GM19372 (cell line): ENCODE results near the gene FCN1.

ENCODE experiments used
- ATAC-seq: cut with Tn5 transposase; IDR thresholded peaks from one replicate; pipeline ENCODE4 v1.9.1; 2021; ENCODE audit warnings: mild to moderate bottlenecking, low read depth, moderate library complexity; ENCODE audit not compliant: unreplicated experiment

Gene FCN1

DNA sequence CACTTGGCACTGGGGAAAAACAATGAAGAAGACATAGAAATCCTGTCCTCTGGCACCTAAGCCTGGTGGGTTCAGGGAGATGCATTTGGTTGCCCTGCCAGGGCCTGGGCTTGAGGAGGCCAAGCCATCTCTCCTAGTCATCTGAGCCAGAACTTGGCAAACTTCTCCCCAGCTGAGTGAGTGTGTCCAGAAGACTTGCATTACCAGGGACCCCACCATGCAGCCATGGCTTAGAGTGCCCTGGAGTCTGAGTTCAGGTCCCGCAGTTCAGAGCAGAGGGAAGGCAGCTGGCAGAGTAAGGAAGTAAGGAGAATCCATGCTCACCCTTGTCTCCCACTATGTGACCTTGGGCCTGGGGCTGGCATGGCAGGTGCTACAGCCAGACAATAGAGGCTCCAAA is 37.4 kb upstream of the FCN1 start:
- ATAC-seq, result no peak

DNA sequence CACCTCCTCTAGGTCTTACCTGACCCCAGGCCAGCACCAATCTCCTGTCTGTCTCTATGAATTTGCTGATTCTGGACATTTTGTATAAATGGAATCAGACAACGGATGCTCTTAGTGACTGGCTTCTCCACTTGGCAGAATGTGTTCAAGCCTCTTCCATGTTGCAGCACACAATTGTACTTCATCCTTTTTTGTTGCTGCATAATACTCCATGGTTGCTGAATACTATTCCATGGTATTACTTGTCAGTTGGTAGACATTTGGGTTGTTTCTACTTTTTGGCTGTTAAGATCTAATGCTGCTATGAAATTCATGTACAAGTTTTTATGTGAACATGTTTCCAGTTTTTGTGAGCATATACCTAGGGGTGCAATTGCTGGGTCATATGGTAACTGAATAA is 34.3 kb upstream of the FCN1 start:
- ATAC-seq, result no peak

DNA sequence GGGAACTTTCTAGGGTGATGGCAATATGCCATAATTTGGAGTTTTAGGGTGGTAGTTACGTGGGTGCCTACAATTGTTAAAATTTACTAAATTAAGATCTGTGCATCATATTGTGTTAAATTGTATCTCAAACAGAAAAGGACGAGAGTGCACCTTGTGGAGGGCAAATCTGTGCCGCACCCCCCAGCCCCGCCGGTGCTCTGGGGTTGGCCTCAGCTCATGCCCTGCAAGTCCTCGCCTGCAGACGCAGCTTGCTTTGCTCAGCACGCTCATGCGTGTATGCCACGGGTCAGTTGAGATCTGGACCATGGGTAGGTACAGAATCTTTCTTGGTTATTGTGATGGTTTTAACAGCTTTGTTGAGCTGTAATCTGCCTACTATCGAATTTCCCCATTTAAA is 33.7 kb upstream of the FCN1 start:
- no peak for ATAC-seq

DNA sequence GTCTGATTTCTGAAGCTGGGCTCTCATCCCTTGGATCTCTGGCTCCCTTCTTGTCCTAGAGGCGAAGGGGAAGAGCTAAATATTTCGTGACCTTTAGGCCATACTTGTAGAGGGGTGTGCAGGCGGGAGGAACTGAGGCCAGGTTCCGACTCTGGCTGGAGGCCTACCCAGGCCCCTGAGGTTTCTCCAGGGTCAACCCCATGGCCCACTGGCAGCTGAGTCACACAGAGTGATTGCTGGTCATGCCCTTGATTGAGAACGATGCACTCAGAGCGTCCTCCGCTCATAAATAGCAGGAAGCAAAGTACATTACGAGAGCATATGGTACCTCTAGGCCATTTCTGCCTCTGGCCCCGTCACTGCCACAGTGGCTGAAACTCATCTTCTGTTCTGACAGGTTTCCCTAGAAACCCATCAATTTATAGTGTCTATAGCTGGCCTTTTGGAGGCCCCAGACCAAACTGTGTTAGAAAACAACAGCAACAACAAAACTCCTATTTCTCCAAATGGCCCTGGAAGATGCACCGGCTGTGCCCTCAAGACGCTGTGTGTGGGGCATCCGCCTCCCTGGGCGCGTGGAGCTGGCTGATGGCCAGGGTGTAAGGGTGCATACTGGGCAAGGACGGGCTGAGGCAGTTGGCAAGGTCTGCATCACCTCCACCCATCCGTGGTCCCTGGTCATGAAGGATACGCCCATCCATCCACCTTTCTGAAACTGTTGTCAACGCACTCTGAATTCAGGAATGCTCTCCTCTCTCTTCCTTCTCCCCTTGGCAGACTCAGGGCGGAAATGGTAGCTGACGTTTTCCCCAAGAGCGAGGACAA is 32.9 kb upstream of the FCN1 start:
- no peak for ATAC-seq

DNA sequence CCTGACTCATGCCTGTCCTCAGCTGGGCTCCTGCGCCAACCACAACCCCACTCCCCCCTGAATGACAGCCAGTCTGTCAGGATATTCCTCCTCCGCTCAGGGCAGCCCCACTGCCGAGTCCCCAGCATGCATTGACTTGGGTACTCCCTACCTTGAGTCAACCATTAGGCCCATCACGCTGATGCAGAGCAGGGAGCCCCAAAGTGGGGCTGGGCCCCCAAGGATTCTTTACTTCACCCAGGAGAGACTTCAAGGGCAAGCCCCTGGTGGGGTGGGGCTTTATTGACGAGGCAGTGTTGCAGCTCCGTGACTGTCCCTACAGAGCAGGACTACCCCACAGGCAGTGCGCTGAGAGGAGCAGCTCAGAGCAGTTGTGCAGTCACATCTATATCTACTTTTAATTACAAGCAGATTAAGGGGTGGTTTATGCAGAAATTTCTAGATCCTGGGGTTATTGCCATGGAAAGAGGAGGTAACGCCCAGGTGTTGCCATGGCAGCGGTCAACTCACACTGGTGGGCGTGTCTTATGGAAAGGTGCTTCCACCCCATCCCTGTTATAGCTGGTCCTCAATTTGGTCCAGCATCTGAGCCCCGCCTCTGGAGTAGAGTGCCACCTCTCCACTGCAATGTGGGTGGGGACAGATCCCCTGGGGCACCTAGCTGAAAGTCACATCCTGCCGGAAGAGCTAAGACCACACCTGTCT is 32.1 kb upstream of the FCN1 start:
- ATAC-seq, result no peak

DNA sequence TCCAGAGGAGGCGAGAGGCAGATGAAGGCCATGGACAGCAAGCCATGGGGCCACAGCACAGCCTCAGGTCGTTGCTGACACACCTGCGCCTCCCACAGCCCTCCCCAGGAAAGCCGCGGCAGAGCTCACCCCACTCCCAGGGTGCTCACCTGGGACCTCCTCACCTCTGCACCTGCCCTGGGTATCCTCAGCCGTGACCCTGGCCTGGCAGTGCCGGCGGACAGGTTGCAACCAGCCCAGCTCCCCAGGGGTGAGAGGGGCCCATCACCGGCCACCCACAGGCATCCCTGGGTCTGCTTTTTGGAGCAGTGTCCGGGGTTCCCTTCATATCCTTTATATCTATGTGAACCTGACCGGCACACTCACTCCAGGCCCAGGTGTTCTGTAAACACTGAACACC is 30.4 kb upstream of the FCN1 start:
- ATAC-seq, result no peak

DNA sequence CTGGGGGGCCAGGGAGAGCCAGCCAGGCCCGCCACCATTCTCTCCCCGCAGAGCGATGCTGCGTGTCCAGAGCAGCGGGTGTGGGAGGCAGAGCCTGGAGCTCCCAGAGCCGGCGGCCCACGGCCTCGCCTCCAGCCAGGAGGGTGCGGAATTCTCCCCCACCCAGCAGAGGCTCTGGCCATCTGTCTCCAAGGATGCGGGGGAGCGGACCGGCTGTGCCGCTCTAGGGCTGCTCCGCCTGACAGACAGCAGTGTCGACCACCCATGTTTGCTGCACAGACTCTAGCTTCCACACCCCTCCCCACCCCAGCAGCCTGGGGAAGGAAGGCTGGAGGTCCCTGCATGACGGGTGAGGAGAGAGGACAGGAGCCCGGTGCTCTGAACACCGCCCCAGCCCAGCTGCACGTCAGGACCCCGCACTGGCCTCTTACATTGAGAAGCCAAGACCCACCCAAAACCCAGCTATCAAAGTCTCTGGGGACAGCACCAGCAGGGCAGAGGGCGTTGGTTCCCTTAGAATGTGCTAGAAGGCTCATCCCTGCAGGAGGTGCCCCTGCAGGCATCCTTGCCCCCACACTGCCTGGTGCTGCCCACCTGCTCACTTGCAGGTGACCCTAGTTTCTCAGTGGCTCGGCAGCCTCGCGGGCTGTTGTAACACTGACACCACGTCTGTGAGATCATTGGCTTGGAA is 29.7 kb upstream of the FCN1 start:
- no peak for ATAC-seq

DNA sequence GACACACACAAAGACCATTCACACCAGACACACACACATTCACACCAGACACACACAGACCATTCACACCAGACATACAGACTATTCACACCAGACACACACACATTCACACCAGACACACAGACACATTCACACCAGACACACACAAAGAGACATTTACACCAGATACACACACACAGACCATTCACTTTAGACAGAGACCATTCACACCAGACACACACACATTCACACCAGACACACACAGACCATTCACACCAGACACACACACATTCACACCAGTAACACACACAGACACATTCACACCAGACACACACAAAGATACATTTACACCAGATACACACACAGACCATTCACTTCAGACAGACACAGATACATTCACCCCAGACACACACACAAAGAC is 29.0 kb upstream of the FCN1 start:
- no peak for ATAC-seq

DNA sequence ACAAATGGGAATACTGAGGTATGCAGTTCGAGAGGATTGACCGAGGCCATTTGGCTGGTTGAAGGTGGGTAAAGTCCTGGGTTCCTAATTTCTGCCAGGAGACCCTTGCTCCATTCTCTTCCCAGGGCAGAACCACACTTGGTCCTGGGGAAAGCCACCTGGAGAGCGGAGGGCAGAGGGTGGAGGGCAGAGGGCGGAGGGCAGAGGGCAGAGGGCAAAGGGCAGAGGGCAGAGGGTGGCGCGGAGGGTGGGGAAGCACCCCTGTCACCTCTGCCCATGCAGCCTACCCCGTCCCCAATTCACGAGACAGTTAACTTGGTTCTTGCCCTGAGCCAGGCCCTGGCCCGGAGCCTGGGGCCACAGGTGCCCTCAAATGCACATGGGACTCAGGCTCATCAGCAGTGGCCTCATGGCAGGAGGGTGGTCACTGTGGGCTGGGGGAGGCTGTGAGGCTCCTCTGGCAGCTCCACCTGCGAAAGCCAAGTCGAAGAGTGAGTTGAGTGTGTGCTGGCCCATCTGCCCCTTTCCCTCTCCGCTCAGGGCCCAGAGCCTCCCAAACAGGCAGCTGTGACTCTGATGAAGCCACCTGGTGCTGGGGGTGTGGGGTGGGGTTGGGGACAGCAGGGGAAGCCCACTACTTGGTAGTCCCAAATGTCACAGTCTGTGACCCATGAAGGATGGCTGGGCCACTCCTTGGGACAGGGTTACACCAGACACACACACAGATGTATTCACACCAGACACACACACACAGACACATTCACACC is 28.0 kb upstream of the FCN1 start:
- no peak for ATAC-seq

DNA sequence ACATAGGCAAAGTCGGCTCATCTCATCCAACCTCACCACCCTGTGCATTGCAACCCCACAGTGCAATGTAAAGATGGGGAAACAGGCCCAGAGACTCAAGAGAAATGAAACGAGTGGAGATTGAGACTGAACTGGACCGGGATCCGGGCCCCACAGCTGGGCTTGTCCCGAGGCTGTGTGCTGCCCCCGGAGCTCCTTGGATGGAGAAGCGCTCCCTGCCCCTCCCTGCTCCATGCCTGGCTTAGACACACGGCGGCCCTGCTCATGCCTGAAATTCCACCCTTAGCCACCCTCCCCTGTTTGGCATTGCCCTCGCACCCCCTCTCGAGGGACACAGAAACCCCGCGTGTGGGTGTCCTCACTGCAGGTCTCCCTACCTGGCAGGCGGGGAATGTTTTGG is 27.2 kb upstream of the FCN1 start:
- no peak for ATAC-seq

DNA sequence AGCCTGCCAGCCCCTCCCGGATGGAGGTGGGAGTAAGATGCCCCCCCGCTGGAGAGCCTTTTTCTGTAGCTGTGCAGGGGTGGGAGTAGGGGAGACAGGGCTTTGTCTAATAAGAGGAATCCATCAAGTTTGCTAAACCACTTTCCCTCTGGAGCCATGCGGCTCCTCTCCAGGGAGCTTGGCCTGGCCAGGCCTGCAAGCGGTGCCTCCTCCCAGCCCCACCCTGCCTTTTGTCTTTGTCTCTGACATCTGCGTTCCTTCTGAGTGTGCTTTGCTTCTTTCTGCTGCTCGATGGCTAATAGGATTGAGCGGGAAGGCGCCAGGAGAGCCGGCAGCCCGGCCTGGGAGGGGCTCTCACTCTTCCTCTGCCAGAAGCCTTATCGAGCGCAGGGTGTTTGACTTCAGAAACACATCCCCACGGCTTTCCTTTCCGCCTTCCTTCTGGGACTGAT is 26.7 kb upstream of the FCN1 start:
- ATAC-seq, result no peak

DNA sequence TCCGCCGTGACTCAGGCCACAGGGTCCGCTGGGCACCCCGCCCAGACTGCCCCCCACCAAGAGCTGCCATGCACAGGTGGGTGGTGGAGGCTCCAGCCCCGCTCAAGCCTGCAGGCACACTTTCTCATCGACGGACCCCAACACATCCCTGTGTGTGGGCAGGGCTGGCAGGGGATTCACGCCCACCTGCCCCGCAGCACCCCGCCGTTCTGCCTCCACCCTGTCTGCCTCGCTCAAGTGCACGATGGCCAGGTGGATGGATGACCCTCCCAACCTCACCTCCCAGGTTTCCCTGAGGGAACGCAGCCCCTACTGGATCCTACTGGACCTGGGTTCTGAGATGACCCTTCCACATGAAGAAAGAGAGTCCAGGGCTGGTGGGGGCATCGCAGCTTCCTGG is 26.1 kb upstream of the FCN1 start:
- no peak for ATAC-seq

DNA sequence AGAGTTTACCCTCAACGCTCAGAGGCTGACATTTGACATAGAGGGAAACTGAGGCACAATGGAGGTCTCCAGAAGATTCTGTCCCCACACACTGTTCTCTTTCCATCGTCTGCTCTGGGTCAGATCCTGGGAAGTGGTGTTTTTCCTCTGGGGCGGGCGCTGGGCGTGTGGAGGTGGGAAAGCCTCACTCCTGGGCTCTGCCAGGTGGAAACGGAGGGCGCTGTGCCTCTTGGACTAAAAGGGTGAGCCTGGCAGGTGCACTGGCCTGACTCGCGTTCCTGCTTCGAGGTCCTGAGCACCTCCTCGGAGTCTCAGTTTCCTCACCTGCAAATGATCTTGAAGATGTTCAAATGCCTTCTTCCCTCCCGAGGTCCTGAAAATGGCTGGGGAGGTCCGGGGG is 25.7 kb upstream of the FCN1 start:
- no peak for ATAC-seq

DNA sequence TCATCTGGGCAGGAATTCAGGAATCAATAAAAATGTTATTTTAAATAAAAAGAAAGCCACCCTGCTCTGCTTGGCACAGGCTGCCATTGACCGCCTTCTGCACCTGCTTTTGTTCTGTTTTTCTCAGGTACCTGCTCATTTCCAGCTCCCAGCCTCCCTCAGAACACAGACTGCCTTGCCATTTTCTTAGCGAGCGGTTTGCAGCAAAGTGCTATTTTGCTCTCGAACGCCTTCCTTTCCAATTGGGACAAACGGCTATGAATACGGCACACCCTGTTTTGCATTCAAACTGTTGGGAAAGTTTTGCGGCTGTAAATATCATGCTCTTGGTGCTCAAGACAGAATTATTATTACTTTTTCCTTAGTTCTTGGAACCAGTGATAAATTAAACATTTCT is 25.1 kb upstream of the FCN1 start:
- ATAC-seq, result no peak

DNA sequence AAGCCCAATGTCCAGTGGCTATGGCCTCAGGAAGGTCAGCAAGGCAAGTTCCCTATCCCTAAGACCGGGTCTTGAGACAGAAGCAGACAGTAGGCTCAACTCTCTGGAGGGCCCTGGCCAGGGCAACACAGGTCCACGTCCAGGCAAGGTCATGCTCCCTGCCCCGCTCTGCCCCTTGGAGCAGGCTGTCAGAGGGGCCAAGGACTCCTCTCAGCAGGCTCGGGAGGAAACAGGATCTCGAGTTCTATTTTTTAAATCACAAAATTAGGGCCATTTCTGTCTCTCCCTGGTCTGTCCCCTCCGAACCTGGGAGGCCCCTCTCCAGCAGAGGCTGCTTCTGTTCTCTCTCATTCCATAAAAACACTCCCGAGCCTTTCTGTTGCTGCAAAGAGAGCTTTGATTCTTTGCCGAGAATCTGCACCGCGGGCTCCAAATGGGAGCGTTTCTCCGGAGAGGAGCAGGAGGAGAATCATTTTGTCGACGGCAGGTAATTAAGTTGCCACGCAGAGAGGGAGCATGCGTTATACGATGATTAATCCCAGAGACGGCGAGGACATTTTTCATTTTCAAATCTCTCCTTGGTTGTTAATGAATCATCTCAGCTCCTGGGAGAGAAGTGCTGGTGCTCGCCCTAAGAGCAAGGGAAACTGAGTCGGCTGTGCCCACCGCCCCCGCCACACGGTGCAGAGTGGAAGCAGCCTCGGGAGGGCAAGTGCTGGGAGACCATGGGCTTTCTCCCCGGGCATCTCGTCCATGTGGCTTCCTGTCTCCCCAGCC is 24.5 kb upstream of the FCN1 start:
- ATAC-seq, result no peak

DNA sequence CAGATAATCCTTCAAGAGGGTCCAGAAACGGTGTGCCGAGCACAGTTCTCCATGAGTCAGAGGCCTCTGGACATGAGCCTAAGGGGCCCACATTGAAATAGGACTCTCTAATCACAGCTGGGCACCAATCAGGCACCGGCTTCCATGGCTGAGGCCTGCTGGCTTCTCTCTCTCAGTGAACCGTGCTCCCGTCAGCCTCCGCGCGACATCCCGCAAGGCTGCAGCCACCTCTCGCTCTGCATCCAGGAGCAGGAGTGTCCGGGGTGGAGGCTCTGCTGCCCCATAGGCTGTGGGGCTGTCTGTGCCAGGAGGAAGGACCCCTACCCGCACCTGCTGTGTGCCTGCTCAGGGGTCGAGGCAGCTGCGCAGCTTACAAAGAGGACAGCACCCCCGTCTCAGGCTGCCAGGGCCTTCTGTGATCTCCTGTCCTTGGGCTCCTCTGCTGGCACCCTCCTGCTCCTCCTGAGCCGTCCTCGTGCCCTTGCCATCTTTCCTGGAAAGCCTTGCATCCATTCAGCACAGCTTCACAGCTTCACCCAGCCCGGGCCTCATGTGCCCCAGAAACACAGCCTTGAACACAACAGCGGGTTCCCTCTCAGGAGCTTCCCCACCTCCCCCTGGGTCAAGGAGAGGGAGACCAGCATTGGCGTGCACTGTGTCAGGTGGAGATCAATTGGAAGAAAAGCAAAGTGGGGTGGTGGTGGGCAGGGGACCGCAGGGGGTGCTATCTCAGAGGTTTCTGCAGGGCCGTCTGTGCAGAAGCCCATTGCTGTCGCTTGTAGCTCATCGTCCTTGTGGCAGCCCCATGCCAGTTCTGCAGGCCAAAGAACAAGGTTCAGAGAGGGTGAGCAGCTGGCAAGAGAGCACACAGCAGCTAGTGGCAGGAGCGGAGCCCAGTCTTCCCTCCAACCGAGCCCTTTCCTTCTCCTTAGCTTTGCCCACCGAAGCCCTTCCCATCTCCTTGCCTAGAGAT is 22.8 kb upstream of the FCN1 start:
- ATAC-seq, result no peak

DNA sequence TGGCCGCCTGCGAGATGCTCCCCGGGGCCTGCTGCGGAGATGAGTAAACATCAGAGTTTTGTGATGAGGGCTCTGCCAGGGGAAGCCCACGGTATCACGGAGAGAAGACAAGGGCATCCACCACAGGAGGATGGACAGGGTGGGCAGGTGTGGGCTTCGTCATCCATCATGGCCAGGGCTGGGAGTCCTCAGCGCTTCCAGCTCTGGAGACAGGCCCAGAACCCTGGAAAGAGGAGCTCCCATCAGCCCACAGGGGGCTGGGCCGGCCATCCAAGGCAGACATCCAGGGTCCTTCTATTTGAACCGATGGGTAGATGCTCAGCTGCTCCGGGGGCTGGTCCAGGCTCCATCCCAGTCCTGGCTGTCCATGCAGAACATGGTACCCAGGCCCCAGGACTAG is 22.1 kb upstream of the FCN1 start:
- no peak for ATAC-seq

DNA sequence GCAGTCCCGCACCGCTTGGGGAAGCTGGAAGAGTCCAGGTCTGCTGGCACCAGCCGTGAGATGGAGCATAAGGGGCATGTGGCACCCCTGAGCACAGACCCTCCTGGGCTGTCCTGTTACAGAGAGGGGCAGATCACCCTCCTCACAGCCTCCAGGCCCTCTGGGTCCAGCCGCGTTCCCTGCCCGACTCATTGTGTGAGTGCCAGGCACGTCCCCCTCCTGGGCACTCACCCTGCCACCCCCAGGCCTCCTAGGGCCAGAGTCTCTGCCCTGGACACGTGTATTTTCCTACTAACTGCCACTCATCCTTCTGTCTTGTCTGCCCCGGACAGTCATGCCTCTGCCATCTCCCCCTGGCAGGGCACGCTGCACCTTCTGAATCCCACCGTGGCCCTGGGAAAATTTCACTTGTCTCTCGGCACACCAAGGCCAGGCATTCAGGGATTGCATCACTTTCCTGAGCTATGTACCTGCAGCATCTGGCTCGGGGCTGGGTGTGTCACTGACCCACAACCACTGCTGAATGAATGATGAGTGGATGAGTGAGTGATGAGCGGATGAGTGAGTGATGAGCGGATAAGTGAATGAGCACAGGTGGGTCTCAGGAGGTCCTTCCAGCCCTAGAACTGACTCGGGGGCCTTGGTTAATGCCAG is 21.5 kb upstream of the FCN1 start:
- no peak for ATAC-seq
